IPS-18c (cell line): ENCODE results near the gene PACS1.
"Not testable (repeated sequence)": the region's sequence is repeated elsewhere in the genome, so short reads cannot be mapped to it uniquely, and the experiment has no call there.

Experiments used
- H3K4me3 ChIP-seq: 2 replicates; pipeline ENCODE4 v1.7.0; 2013; ENCODE audit warnings: low read depth, mild to moderate bottlenecking, low read length, moderate library complexity; ENCODE audit not compliant: insufficient read depth
- H3K9me3 ChIP-seq: one replicate; pipeline ENCODE4 v1.6.1; 2013; ENCODE audit warnings: mild to moderate bottlenecking, low read length, moderate library complexity; ENCODE audit not compliant: control insufficient read depth, insufficient read depth

PACS1 gene

GRCh38 chr11:66069715-66070603 is at the start of gene PACS1:
Gene PACS1, plus strand, starts transcription at chr11:66070272. Its CDS starts 215 bp downstream, at chr11:66070487.
- Histone ChIP-seq H3K9me3 (no peaks in the 10 kb centered on the region), H3K4me3 (peak within 1 kb of the TSS; percentile 78)

DNA sequence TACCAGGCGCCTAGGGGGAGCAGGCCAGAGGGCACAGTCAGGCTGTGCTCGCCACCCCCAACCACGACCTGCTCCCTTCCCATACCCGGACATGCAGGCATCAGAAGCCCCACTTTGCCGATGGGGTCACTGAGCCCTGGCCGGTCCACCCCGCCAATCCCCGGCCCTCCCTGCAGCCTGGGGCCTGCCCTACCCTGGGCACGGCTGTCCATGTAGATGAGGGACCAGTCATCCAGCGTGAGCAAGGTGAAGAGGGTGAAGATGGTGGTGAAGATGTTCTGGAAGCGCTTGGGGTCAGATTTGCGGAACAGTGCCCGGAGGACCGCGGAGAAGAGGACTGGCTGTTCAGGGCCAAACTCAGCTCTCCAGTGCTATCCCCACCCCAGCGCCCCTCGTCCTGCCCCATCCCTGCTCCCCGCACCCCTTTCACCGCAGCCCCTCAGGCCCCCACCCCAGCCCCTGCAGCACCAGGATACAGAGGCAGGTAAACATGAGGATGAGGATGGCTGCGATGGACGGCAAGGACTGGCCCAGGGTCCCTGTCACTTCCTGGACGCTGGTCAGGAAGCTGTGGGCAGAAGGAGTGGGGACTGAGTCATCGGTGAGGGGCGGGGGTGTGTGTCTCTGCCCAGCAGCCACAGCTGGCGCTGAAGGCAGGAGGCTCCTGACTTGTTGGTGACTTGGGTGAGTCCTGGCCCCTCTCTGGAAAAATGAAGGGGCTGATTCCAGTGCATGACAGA is 49.3 kb upstream of the PACS1 start:
- Histone ChIP-seq H3K9me3 (no peaks in the 10 kb centered on the region), H3K4me3 (no peak overlapping the region)

- Histone ChIP-seq H3K9me3 (no peaks in the 10 kb centered on the region), H3K4me3 (no peak overlapping the region)
These were observed 47.5 kb upstream of the PACS1 start for GRCh38 chr11:66022401-66023185.

- H3K9me3 ChIP-seq, H3K4me3 ChIP-seq: not testable (repeated sequence)
These were observed 47.0 kb upstream of the PACS1 start for GRCh38 chr11:66023186-66023440.

DNA sequence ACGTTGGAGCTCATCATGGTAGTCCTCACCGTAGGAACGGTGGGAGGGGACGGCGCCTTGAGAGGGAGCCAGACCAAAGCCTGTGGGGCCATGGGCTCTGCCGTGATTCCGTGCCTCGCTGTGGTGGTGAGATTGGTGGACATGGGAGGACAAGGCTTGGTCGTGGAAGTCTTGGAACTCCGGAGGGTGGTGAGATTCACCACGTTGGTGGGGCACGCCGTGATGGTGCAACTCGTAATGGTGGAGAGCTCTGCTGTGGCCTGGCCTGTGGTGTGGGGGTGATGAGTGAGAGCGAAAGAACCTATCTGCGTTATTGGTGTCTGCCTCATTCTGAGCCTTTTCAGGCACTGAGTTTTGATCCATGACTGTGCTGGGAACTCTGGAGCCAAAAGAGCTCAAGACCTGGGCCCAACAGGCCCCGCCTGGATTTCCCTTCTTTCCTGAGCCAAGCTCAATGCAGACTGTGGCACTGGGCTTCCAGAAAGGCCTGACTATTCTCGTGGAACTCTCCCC is 44.0 kb upstream of the PACS1 start, which contains the start of gene CATSPER1:
Gene CATSPER1, minus strand, starts transcription at position 463 of the 513 bp plus-strand sequence. Its CDS starts 100 bp downstream, at position 363.
- Histone ChIP-seq H3K9me3 (no peaks in the 10 kb centered on the region), H3K4me3 (no peak within 1 kb of the TSS)

DNA sequence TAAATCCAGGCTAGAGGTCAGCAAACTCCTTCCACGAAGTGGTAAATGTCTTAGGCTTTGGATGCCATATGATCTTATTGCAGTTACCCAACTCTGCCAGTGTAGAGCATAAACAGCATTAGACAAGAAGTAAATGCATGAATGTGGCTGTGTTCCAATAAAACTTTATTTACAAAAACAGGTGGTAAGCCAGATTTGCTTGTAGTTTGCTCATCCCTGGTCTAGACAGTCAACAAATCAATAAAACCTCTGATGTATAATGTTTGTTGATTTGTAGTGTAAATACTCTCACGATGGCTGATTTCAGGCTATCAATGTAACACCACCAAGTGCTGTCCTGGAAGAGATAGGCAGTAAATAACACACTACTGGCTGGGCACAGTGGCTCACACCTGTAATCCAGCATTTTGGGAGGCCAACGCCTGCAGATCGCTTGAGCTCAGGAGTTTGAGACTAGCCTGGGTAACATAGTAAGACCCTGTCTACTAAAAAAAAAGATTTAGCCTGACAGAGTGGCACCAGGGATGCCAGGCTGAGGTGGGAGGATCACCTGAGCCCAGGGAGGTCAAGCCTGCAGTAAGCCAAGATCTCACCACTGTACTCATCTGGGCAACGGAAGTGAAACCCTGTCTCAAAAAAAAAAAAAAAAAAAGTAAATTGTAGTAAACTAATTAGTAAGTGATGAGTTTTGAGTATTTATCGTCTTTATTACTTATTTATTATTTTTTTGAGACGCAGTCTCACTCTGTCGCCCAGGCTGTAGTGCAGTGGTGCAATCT is 36.9 kb upstream of the PACS1 start:
- H3K4me3 ChIP-seq, result no peak overlapping the region
- no peaks in the 10 kb centered on the region for H3K9me3 ChIP-seq

DNA sequence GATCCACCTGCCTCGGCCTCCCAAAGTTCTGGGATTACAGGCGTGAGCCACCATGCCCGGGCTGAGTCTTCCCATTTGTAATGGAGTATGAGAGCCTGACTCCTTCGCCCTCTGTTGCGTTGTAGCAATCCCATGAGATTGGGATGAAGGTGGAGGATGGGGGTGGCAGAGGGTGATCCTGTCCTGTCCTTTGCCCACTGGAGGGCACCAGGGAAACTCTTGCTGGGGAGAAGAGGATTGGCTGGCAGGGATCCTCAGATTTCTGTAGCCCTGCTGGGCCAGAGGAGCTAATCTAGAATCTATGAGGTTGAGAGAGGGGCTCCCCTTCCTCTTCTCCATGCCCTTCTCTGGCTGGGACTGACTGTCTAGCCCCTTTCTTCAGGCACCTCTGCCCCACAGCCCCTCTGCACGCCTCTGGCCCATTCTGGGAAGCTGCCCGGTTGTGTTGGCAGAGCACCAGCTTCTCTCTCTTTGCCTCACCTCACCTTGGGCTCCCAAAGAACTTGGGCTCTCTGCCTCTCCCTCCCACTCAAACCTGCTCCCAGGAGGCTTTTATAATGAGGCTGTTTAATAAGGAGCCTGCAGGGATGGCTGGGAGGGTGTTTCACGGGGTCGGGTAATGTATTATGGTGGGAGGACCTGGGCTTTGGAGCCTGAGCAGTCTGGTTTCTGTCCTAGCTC is 34.3 kb upstream of the PACS1 start:
- Histone ChIP-seq H3K9me3 (no peaks in the 10 kb centered on the region), H3K4me3 (no peak overlapping the region)

DNA sequence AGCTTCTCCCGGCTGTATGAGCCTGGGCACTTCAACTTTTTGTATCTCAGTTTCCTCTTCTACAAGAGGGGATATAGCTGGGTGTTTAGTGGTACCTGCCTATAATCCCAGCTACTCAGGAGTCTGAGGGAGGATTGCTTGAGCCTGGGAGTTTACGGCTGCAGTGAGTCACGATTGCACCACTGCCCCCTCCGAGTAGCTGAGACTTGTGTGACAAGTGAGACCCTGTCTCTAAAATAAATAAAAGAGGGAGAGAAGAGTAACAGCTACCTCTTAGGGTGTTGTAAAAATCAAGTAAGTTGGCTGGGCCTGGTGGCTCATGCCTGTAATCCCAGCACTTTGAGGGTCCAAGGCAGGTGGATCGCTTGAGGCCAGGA is 33.8 kb upstream of the PACS1 start:
- no peak overlapping the region for H3K4me3 ChIP-seq
- H3K9me3 ChIP-seq, result no peaks in the 10 kb centered on the region

DNA sequence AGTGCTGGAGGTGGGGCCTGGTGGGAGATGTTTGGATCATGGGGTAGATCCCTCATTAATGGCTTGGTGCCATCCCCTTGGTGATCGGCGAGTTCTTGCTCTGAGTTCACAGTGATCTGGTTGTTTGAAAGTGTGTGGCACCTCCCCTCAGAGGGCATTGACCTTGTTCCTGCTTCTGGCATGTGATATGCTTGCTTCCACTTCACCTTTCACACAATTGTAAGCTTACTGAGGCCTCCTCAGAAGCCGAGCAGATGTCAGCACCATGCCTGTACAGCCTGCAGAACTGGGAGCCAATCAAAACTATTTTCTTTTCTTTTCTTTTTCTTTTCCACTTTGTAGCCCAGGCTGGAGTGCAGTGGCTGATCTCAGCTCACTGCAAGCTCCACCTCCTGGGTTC is 32.7 kb upstream of the PACS1 start:
- Histone ChIP-seq H3K9me3 (no peaks in the 10 kb centered on the region), H3K4me3 (no peak overlapping the region)

DNA sequence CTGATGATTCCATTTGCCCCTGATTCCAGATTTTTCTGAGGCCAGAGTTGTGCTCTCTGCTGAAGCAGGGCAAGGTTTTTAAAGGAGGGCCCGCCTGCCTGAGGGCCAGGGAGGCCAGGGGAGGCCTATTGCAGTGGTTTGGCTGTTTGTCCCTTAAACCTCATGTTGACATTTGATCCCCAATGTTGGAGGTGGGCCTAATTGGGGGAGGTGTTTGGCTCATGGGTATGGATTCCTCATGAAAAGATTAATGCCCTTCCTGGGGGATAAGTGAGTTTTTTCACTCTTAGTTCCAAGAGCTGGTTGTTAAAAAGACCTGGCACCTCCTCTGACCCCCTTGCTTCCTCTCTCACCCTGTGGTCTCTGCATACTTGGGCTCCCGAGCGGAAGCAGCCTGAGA is 30.3 kb upstream of the PACS1 start:
- Histone ChIP-seq H3K4me3 (no peak overlapping the region), H3K9me3 (peaks cover 3% of the 10 kb centered on the region)

DNA sequence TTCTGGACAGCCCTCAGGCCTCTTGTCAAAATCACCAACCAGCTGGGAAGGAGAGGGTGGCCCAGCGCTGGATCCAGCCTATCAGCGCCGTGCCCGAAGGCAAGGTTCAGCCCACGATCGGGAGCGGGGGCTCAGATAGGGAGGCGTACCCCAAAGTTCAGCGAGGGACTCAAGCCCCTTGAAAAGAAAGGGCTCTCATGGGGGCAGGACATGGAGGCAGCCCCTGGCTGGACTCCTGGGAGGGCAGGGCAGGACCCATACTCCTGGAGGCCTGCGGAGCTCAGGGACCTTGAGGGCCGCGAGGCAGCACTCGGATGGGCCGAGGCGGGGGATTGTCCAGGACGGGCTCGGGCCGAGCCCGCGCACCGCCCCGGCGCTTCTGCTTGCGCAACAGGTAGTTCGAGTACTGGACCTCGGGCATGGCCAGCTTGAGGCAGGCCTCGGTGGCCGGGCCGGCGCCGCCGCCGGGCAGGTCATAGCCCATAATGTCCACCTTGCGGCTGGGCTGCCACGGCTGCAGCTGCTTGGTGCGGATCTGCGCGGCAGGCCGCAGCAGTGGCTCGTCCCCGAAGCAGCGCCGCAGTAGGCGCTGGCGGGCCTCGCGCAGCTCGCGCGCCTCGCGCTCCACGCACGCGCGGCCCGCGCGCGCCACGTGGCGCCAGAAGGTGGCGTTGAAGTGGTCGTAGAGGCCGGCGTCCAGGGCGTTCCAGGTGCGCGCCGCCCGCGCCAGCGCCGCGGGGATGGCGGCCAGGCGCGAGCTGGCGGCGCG is 27.7 kb upstream of the PACS1 start:
- Histone ChIP-seq H3K4me3 (no peak overlapping the region), H3K9me3 (peaks cover 3% of the 10 kb centered on the region)

DNA sequence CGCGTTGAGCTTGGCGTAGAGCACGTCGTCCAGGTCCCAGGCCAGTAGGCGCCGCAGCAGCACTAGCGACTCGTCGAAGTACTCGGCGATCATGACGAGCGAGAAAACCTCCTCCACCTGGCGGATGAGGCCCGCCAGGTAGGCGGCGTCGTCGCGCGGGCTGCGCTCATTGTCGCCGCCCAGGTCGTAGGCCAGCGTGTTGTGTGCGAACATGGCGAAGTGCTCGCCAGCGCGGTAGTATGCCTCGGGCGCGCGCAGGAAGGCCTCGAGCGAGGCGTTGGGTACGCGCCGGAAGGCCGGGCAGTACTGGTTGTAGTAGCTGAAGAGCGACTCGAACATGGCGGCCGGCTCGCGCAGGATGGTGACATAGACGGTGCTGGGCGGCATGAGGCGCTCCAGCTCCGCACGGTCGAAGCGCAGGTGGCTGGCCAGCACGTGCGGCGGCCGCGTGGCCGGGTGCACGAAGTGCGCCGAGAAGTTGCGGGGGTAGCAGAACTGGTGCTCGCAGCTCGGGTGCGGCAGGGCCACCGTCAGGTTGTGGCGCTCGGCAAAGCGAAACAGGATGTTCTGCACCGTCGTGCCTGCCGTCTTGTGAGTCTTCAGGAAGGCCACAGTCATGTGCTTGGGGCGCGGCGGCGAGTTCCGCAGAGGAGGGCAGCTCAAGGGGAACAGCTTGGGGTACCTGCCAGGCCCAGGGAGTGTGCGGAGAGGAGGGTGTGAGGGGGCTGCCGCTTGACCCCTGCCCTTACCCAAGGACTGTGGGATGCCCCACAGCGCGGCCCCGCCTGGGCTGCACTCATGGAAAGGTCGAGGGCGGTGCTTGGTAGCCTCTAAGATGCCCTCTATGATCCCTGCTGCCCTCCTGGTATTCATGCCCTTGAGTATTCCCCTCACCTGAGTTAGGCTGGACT is 26.8 kb upstream of the PACS1 start:
- no peak overlapping the region for H3K4me3 ChIP-seq
- H3K9me3 ChIP-seq, result peaks cover 3% of the 10 kb centered on the region

- peaks cover 3% of the 10 kb centered on the region for H3K9me3 ChIP-seq
- no peak overlapping the region; the same call in 1 of the 2 replicates for H3K4me3 ChIP-seq
These were observed 25.3 kb upstream of the PACS1 start for GRCh38 chr11:66044757-66045156.

- Histone ChIP-seq H3K9me3 (peaks cover 3% of the 10 kb centered on the region), H3K4me3 (no peak overlapping the region; the same call in 1 of the 2 replicates)
These were observed 24.9 kb upstream of the PACS1 start for GRCh38 chr11:66045177-66045639.

DNA sequence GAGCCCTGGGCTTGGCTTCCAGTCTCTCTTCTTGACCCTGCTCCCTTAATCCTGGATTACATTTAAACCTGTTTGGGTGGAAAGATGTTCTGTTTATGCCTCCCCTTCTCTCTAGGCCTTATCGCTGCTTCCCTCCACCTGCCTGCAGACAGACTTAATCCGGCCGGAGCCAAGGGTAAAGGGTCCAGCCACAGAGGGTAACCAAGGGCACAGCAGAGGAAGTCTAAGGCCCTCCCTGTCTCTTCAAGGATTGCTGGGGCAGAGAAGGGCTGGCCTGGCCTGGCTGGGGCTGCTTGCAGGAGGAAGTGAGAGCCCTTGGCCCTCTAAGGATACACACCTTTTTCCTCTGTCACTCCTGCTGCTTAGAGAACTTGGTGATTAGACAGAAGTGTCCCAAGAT is 23.2 kb upstream of the PACS1 start:
- H3K4me3 ChIP-seq, result no peak overlapping the region
- H3K9me3 ChIP-seq, result peaks cover 3% of the 10 kb centered on the region
